ENCODE measurements around the gene SYCN.

The SYCN gene

DNA sequence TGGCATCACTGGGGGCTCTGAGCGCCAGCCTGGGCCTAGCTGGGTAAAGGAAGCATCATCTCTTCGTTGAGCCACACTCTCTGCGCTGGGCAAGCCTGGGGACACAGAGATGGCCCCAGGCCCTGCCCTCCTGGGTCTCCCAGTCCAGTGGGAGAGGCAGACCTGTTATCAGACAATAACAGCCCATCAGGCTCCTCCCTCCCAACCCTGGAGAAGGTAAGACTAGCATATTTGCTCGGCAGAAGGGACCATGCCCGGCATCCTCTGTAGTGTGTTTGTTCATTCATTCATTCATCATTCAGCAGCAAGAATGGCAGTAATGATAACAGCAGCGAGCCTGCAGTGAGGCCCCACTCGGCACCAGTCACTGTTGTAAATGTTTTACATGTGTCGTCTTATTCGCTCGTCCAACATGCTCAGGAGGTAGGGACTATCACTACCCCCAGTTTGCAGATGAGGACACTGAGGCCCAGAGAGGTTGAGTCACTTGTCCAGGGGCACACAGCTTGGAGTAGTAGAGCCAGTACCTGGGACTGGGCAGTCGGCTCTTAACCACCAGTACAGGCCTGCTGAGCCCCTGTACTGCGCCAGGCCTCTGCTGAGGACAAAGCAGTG, 45.3 kb downstream of the SYCN start:
- TF ChIP-seq, protein P1, sequence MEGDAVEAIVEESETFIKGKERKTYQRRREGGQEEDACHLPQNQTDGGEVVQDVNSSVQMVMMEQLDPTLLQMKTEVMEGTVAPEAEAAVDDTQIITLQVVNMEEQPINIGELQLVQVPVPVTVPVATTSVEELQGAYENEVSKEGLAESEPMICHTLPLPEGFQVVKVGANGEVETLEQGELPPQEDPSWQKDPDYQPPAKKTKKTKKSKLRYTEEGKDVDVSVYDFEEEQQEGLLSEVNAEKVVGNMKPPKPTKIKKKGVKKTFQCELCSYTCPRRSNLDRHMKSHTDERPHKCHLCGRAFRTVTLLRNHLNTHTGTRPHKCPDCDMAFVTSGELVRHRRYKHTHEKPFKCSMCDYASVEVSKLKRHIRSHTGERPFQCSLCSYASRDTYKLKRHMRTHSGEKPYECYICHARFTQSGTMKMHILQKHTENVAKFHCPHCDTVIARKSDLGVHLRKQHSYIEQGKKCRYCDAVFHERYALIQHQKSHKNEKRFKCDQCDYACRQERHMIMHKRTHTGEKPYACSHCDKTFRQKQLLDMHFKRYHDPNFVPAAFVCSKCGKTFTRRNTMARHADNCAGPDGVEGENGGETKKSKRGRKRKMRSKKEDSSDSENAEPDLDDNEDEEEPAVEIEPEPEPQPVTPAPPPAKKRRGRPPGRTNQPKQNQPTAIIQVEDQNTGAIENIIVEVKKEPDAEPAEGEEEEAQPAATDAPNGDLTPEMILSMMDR (IDR thresholded peaks at IDR 0.05; ENCODE audit: low read depth, low read length, missing control alignments): no peak
- no peak for DNase-seq (ENCODE audit: extremely low read depth, low read depth)
- no peak overlapping the region for H3K4me3 ChIP-seq (replicated peaks; ENCODE audit: low read depth, low read length)

DNA sequence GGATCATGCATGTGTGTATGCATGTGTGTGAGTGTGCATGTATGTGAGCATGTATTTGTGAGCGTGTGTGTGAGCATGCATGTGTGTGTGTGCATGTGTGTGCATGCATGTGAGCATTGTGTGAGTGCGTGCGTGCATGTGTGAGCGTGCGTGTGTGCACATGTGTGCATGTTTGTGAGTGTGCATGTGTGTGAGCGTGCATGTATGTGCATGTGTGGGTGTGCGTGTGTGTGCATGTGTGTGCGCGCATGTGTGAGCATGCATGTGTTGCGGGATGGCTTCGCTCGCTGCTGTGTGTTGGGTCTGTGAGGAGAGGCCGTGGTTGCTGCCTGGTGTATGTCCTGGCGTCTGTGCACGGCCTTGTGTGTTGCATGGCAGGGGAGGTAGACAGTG, 46.1 kb downstream of the SYCN start:
- DNase-seq (ENCODE audit: extremely low read depth, low read depth): no peak
- TF ChIP-seq, protein P1 (IDR thresholded peaks at IDR 0.05; ENCODE audit: low read depth, low read length, missing control alignments): no peak
- no peak overlapping the region for H3K4me3 ChIP-seq (replicated peaks; ENCODE audit: low read depth, low read length)

DNA sequence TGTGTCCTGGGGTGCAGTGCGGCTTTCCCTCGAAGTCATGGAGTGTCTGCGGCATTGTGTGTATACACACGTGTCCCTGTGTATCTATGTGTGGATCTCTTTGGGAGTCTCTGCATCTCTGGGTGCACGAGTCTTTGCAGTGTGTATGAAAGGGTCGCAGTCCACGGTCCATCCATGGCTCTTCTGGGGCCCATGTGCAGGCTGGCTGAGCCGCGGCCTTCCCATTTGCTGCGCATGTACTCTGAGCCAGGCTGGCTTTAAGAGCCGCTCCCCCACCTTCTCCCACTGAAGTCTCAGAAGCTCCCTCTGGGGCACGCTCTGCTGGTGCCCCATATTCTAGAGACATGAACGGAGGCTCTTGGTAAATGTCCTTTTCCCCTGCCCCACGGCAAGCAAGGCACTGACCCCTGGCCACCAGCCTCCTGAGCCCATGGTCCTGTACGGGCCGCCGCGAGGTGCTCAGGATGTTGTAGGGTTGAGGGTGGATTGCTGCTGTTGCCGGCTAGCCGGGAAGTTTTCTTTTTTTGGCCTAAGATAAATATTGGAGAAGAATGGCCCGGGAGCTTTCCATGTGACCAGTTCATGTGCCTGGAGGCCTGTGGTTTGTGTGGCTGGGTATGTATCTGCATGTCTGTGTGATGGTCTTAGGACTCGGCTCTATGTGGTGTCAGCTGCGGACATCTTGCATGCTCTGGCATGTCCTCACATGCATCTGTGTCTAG, 46.6 kb downstream of the SYCN start:
- DNase-seq (ENCODE audit: extremely low read depth, low read depth): no peak
- H3K4me3 ChIP-seq (replicated peaks; ENCODE audit: low read depth, low read length): peak overlapping the region; percentile 8; the same call in 1 of the 2 replicates
- TF ChIP-seq, protein P1 (IDR thresholded peaks at IDR 0.05; ENCODE audit: low read depth, low read length, missing control alignments): no peak

DNA sequence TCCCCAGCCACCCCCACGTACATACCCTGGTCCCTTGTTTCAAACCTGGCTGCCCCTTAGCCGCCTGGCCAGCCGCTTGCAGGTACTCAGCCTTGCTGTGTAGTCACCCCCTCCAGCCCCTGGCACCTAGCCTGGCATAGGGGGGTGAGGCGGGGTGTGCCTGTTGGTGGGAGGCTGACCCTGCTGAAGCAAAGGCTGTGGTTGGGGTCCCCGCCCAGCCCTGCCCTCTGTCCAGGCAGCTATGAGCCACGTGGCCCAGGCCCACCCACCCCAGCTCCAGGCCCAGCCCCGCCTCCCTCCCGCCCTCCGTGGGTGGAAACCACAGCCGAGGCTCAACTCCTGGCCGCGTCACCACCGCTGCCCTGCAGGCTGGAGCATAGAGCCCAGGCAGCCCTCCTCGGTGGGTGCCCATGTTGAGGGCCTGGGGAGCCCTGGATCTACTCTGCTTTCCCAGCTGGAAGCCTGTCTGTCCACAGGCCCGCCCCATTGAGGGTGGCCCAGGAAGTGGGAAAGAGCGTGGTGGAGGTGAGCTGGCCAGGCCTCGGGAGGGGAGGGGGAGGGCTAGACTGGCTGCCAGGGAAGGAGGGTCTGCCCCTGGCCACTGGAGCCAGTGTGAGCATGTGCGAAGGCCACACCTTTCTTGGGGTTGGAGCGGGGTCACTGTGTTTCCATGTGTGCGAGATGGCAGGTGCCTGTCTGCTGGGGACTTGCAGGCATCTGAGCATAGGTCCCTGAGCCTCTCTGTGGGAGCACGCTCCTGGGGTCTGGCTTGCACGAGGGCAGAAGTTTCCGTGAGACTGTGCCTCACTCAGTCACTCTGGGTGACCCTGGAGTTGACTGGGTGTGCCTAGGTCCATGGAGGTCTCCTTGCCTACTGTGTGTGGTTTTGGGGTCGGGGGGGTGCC, 47.5 kb downstream of the SYCN start:
- TF ChIP-seq, protein P1 (IDR thresholded peaks at IDR 0.05; ENCODE audit: low read depth, low read length, missing control alignments): no peak
- no peak for DNase-seq (ENCODE audit: extremely low read depth, low read depth)
- H3K4me3 ChIP-seq (replicated peaks; ENCODE audit: low read depth, low read length): peak overlapping the region; percentile 8; the same call in 1 of the 2 replicates

DNA sequence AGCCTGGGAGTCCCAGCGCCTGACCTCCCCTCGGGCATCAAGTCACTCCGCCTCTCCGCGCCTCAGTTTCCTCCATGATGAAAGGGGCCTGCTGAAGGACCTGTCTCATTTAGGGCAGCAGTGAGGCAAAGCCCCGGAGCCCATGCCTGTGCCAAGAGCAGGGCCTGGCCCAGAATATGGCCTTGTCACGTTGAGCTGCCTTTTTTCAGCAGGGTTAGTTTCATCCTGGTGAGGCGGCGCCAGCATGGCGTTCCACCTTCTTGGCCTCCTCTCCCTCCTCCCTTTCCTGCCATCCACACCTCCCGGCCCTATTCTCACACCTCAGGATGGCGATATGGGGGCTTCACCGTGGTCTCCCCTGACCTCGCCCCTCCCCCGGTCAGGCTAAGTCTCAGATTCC, 48.3 kb downstream of the SYCN start:
- H3K4me3 ChIP-seq (replicated peaks; ENCODE audit: low read depth, low read length): no peak overlapping the region
- TF ChIP-seq, protein P1 (IDR thresholded peaks at IDR 0.05; ENCODE audit: low read depth, low read length, missing control alignments): no peak

DNA sequence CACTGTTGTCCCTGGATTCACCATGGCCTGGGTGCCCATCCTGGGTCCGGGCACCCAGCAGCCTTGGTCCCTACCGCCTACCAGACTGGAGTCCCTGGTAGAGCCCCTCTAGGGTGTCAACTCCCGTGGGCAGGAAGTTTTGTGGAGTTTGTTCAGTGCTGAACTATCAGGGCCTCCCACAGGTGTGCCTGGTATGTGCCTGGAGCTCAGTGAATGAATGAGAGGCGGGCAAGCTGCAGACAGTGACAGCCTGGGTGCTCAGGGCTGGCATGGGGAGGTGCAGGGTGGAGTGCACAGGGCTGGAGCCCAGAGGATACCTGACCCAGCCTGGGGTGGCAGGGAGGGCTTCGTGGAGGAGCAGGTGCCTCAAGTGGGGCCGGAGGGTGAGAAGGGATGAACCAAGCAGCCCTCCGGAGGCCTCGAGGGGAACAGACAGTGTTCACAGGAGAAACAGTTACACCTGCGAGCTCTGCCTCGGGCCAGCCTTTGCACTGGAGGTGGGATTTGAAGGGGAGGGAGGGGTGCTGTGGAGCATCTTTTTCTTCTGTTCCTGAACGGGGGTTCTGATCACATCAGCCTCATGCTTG, 48.9 kb downstream of the SYCN start:
- no peak overlapping the region for H3K4me3 ChIP-seq (replicated peaks; ENCODE audit: low read depth, low read length)
- TF ChIP-seq, protein P1 (IDR thresholded peaks at IDR 0.05; ENCODE audit: low read depth, low read length, missing control alignments): no peak
- DNase-seq (ENCODE audit: extremely low read depth, low read depth): no peak

More for the DNA sequence above, 48.3 kb downstream of the SYCN start:
- DNase-seq (ENCODE audit: extremely low read depth, low read depth): no peak
